Measurements from ENCODE around the gene DGKB.

DNA sequence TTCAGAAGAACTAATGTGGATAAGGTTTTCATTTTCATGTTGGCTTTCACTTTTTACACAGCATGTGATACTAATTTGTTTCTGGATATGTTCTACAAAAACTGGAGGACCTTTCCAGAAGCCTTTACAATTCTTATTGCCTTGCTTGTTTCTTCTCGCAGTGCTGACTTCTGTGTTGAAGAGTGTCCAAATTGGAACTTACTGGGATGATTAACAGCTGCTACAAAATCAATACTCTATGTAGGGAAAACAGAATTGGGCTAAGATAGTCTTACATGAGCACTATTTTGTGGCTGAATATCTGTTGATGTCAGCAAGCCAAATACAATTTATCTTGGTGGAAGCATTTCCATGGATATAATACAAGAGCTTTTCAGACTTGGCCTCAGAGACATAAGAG, 351.2 kb downstream of the DGKB start:
- TF ChIP-seq, protein P1, sequence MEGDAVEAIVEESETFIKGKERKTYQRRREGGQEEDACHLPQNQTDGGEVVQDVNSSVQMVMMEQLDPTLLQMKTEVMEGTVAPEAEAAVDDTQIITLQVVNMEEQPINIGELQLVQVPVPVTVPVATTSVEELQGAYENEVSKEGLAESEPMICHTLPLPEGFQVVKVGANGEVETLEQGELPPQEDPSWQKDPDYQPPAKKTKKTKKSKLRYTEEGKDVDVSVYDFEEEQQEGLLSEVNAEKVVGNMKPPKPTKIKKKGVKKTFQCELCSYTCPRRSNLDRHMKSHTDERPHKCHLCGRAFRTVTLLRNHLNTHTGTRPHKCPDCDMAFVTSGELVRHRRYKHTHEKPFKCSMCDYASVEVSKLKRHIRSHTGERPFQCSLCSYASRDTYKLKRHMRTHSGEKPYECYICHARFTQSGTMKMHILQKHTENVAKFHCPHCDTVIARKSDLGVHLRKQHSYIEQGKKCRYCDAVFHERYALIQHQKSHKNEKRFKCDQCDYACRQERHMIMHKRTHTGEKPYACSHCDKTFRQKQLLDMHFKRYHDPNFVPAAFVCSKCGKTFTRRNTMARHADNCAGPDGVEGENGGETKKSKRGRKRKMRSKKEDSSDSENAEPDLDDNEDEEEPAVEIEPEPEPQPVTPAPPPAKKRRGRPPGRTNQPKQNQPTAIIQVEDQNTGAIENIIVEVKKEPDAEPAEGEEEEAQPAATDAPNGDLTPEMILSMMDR (IDR thresholded peaks at IDR 0.05; ENCODE audit: insufficient read depth, low read length), result no peak
- TF ChIP-seq, protein P2, sequence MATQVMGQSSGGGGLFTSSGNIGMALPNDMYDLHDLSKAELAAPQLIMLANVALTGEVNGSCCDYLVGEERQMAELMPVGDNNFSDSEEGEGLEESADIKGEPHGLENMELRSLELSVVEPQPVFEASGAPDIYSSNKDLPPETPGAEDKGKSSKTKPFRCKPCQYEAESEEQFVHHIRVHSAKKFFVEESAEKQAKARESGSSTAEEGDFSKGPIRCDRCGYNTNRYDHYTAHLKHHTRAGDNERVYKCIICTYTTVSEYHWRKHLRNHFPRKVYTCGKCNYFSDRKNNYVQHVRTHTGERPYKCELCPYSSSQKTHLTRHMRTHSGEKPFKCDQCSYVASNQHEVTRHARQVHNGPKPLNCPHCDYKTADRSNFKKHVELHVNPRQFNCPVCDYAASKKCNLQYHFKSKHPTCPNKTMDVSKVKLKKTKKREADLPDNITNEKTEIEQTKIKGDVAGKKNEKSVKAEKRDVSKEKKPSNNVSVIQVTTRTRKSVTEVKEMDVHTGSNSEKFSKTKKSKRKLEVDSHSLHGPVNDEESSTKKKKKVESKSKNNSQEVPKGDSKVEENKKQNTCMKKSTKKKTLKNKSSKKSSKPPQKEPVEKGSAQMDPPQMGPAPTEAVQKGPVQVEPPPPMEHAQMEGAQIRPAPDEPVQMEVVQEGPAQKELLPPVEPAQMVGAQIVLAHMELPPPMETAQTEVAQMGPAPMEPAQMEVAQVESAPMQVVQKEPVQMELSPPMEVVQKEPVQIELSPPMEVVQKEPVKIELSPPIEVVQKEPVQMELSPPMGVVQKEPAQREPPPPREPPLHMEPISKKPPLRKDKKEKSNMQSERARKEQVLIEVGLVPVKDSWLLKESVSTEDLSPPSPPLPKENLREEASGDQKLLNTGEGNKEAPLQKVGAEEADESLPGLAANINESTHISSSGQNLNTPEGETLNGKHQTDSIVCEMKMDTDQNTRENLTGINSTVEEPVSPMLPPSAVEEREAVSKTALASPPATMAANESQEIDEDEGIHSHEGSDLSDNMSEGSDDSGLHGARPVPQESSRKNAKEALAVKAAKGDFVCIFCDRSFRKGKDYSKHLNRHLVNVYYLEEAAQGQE (IDR thresholded peaks at IDR 0.05; ENCODE audit: insufficient replicate concordance, low read depth), result no peak
- TF ChIP-seq SPI1 (IDR thresholded peaks at IDR 0.05; ENCODE audit: borderline replicate concordance, low read depth), result no peak
